Upper lobe of left lung (tissue), 6 donors: ENCODE results near the gene APCDD1. TPM values are rescaled to one million over a fixed set of nuclear protein-coding genes. Genes with fewer than 3 reads are reported as not detected.

Experiments used
- ATAC-seq, 2 donors: fragments of 200-7000 bp; cut with Tn5 transposase; one replicate each; pipeline ENCODE4 v1.9.1; 2022; ENCODE audit warnings: mild to moderate bottlenecking in 2 of 2, moderate library complexity in 2 of 2; ENCODE audit not compliant: low FRiP score in 2 of 2
- DNase-seq, 2 donors: peaks; one replicate each; pipeline ENCODE4 v3.0.0-alpha.2; 2019 to 2020
- H3K27ac ChIP-seq, 4 donors: fragments of 200-600 bp; sonication (generic); one replicate each; pipeline ENCODE4 v1.5.1; 2016 to 2019
- H3K27me3 ChIP-seq, 4 donors: fragments of 200-600 bp; sonication (generic); one replicate each; pipeline ENCODE4 v1.5.1; 2017 to 2019
- H3K36me3 ChIP-seq, 4 donors: fragments of 200-600 bp; sonication (generic); one replicate each; pipeline ENCODE4 v1.5.1; 2016 to 2019
- H3K4me1 ChIP-seq, 4 donors: fragments of 200-600 bp; sonication (generic); one replicate each; pipeline ENCODE4 v1.5.1; 2018 to 2019
- H3K4me3 ChIP-seq, 4 donors: fragments of 200-600 bp; sonication (generic); one replicate each; pipeline ENCODE4 v1.5.1; 2017 to 2019; ENCODE audit warnings: mild to moderate bottlenecking in 2 of 4, moderate library complexity in 1 of 4
- H3K9me3 ChIP-seq, 4 donors: fragments of 200-600 bp; sonication (generic); one replicate each; pipeline ENCODE4 v1.5.1; 2018 to 2019
- EP300 ChIP-seq, 4 donors: sonication (generic); formaldehyde crosslinking; IDR thresholded peaks; one replicate each; pipeline ENCODE4 v1.5.1; 2017; ENCODE audit warnings: antibody characterized with exemption in 4 of 4, control low read depth in 2 of 4
- POLR2A ChIP-seq, 4 donors: fragments of 450-650 bp; IDR thresholded peaks; one replicate each; pipeline ENCODE4 v1.5.1; 2016 to 2017; ENCODE audit warnings: antibody characterized with exemption in 4 of 4, mild to moderate bottlenecking in 2 of 4
- POLR2AphosphoS5 ChIP-seq, 2 donors: sonication (generic); formaldehyde crosslinking; IDR thresholded peaks; one replicate each; pipeline ENCODE4 v1.5.1; 2017; ENCODE audit warnings: antibody characterized with exemption in 2 of 2
- WGBS, 2 donors: methylation state at CpG; one replicate each; pipeline ENCODE4 v1.1.5; 2017 to 2018; 5-methylcytosine and 5-hydroxymethylcytosine counted together
- total RNA-seq, 6 donors: library from RNA; depleted of rRNA in 4 of 6; stranded (reverse); fragments of >200 nt in 4 of 6; gene quantifications; one replicate each; pipeline versions ENCODE4 v1.1.0 to v1.2.1, GENCODE V29; 2016 to 2021
- TF ChIP-seq, protein P1 (sequence below), 6 experiments: fragments of 450-650 bp in 4 of 6; fragments of 200-600 bp in 2 of 6; sonication (generic) in 2 of 6; IDR thresholded peaks; one replicate each; pipeline ENCODE4 v1.5.1; 2016 to 2019; ENCODE audit warnings: antibody characterized with exemption in 6 of 6
- donor health status: DM: no; HTN: no; CAD: no; lungs with moderate emphysema.
- donor health status: DM: no; HTN: yes; CAD: no; lungs with severe emphysema.

The APCDD1 gene
- total RNA-seq, 6 donors from 2014 or later = 8.4 to 40.4 (median 24.1) TPM

DNA sequence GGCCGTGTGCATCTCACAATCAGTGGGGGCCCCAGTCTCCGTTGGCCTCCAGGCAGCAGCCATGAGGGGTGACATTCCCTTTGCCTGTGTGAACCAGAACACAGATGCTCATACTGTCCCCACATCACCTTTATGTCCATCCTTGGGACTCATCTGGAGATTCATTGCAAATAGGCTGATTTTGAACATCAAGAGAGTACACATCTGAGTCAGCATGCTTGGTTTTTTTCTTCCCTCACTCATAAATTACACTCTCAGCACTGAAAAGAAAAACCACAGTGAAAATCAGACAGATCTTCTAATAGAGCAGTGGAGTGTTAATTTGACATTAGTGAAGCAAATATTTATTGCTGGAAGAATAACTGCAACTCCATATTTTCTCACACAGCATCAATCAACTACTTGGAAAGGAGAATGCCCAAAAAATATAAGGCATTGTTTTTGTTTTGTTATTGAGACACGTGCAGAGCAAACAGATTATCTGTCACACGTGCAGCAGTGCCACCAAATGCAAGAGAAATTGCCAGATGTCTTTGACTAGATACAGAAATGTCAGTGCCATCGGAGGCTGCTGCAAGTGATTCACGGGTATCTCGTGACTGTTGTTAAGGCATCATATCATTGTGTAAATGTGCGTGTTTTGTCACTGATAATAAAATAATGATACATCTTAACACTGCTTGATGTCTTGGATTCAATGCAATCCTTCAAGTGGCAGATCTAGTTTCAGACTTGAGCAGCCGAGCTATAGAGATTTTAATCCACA, 10.9 kb downstream of the APCDD1 start:
- peaks cover 0 to 4% (median 0%) of the 10 kb centered on the region in 4 donors for H3K4me1 ChIP-seq
- H3K27ac ChIP-seq = no peak overlapping the region
- H3K36me3 ChIP-seq = no peaks in the 10 kb centered on the region
- no peak for DNase-seq
- WGBS, 2 donors = 84 to 86% methylated on average over 9 of the region's 9 CpGs
- ATAC-seq = no peak
- H3K9me3 ChIP-seq = no peaks in the 10 kb centered on the region
- H3K27me3 ChIP-seq = no peaks in the 10 kb centered on the region
- no peak overlapping the region for H3K4me3 ChIP-seq
- no peak for TF ChIP-seq POLR2A (IDR thresholded peaks at IDR 0.05)
- TF ChIP-seq POLR2AphosphoS5 (IDR thresholded peaks at IDR 0.05) = no peak
- TF ChIP-seq EP300 (IDR thresholded peaks at IDR 0.05) = no peak
- TF ChIP-seq, protein P1, sequence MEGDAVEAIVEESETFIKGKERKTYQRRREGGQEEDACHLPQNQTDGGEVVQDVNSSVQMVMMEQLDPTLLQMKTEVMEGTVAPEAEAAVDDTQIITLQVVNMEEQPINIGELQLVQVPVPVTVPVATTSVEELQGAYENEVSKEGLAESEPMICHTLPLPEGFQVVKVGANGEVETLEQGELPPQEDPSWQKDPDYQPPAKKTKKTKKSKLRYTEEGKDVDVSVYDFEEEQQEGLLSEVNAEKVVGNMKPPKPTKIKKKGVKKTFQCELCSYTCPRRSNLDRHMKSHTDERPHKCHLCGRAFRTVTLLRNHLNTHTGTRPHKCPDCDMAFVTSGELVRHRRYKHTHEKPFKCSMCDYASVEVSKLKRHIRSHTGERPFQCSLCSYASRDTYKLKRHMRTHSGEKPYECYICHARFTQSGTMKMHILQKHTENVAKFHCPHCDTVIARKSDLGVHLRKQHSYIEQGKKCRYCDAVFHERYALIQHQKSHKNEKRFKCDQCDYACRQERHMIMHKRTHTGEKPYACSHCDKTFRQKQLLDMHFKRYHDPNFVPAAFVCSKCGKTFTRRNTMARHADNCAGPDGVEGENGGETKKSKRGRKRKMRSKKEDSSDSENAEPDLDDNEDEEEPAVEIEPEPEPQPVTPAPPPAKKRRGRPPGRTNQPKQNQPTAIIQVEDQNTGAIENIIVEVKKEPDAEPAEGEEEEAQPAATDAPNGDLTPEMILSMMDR (IDR thresholded peaks at IDR 0.05) = no peak

DNA sequence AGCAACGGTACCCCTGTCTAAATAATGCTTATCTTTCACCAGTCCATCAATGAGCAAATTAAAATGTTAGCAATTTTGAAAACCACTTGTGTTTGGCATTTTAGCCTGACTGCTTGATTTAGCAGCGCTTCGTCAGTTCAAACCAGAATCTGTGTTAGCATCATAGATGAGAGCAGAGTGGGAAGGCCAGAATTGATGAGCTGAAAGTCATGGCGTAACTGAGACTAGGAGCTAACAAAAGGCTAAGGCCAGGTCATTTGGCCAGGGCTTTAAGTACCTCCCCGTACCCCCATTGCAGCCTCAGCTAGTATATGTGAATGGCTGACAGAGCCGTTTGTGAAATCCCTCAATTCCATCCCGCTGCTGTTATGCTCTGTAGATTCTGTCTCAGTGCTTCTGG, 16.0 kb downstream of the APCDD1 start:
- peaks cover 0 to 8% (median 3%) of the 10 kb centered on the region in 4 donors for H3K36me3 ChIP-seq
- WGBS, 2 donors = 89 to 92% methylated on average over 7 of the region's 7 CpGs
- H3K4me3 ChIP-seq = no peak overlapping the region
- no peaks in the 10 kb centered on the region for H3K9me3 ChIP-seq
- TF ChIP-seq, protein P1 (IDR thresholded peaks at IDR 0.05) = no peak
- TF ChIP-seq POLR2A (IDR thresholded peaks at IDR 0.05) (no peak), POLR2AphosphoS5 (IDR thresholded peaks at IDR 0.05) (no peak), EP300 (IDR thresholded peaks at IDR 0.05) (no peak)
- H3K27ac ChIP-seq = no peak overlapping the region
- no peak for ATAC-seq
- no peak for DNase-seq
- no peaks in the 10 kb centered on the region for H3K27me3 ChIP-seq
- H3K4me1 ChIP-seq = no peaks in the 10 kb centered on the region

DNA sequence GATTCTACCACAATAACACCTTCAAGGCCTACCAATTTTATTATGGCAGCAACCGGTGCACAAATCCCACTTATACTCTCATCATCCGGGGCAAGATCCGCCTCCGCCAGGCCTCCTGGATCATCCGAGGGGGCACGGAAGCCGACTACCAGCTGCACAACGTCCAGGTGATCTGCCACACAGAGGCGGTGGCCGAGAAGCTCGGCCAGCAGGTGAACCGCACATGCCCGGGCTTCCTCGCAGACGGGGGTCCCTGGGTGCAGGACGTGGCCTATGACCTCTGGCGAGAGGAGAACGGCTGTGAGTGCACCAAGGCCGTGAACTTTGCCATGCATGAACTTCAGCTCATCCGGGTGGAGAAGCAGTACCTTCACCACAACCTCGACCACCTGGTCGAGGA, 17.1 kb downstream of the APCDD1 start:
- H3K36me3 ChIP-seq = peaks cover 0 to 8% (median 3%) of the 10 kb centered on the region in 4 donors
- H3K4me1 ChIP-seq = peaks cover under 1 to 8% (median 4%) of the 10 kb centered on the region in 4 donors
- H3K27me3 ChIP-seq = no peaks in the 10 kb centered on the region
- WGBS, 2 donors = 93 to 96% methylated on average over 7 to 22 of the region's 22 CpGs
- H3K4me3 ChIP-seq = no peak overlapping the region
- no peak for DNase-seq
- no peaks in the 10 kb centered on the region for H3K9me3 ChIP-seq
- no peak for ATAC-seq
- TF ChIP-seq EP300 (IDR thresholded peaks at IDR 0.05) = no peak
- TF ChIP-seq, protein P1 (IDR thresholded peaks at IDR 0.05) = no peak
- TF ChIP-seq POLR2A (IDR thresholded peaks at IDR 0.05) = no peak
- TF ChIP-seq POLR2AphosphoS5 (IDR thresholded peaks at IDR 0.05) = no peak
- H3K27ac ChIP-seq = no peak overlapping the region

DNA sequence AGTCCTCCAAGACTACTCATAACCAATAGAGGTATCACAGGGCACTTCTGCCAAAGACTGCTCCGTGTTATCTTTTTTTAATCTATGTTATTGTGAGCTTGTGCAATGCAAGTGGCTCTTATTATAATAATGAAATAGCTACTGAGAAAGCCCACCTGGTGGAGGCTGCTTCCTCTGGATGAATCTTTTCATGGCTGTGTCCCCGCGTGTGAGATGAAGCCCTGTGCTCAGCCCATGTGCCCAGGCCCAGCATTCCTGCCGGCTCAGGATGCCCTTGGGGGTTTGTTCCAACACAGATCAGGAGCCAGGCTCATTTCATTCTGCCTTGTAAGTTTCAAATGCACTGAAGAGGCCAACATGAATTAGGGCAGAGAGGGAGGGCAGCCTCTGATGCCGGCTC, 18.7 kb downstream of the APCDD1 start:
- DNase-seq (no peak), ATAC-seq (no peak)
- no peak overlapping the region for H3K27ac ChIP-seq
- no peaks in the 10 kb centered on the region for H3K27me3 ChIP-seq
- no peak overlapping the region for H3K4me3 ChIP-seq
- no peaks in the 10 kb centered on the region for H3K9me3 ChIP-seq
- peaks cover 11 to 23% (median 14%) of the 10 kb centered on the region in 4 donors for H3K4me1 ChIP-seq
- TF ChIP-seq POLR2A (IDR thresholded peaks at IDR 0.05) (no peak), POLR2AphosphoS5 (IDR thresholded peaks at IDR 0.05) (no peak), EP300 (IDR thresholded peaks at IDR 0.05) (no peak)
- TF ChIP-seq, protein P1 (IDR thresholded peaks at IDR 0.05) = no peak
- WGBS, 2 donors = 79 to 86% methylated on average over 5 of the region's 5 CpGs
- H3K36me3 ChIP-seq = peaks cover 0 to 8% (median 4%) of the 10 kb centered on the region in 4 donors
